ENCODE data around the gene HOTAIR. TPM values are rescaled to one million over a fixed set of nuclear protein-coding genes. Genes with fewer than 3 reads are reported as not detected.

Gene HOTAIR
- total RNA-seq, 1 donor from 2014 or later: 6.6 TPM

GRCh38 chr12:53929527-53929926 lies 45.2 kb downstream of the HOTAIR start:
- DNase-seq (ENCODE audit: low spot score): no peak

DNA sequence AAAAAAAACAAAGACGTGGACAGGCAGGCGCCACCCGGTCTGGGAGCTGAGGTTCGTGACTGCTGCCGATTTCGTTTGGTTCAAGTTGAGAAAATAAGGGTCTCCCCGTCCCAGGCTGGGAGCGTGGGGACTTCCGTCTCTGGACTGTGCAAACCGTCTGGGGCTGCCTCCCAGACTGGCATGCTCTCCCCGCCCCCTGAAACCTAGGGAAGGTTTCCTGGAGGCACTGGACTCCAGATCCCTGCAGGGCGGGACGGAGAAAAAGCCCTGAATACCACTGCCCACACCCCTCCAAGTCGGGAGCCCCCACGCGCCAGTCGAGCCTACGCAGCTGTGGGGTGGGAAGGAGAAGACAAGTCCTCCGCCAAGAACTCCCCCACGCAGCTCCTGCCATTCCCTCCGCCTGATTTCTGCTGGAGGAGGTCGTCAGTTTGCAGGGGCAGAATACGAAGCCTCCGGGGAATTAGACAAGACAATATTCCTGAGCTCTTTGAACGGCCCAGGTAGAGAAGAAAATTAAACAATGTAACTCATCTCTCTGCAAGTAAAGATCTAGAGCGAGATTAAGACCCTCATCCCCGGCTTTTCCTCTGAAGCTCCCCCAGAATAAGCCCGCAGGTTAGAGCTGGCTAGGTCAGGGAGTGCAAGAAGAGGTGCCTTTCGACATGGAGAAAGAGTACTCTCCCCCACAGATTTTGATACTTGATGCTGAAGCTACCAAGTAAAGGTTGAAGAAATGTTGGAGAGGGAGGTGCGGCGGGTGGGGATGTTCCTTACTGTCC lies 46.5 kb downstream of the HOTAIR start:
- DNase-seq (ENCODE audit: low spot score): no peak

DNA sequence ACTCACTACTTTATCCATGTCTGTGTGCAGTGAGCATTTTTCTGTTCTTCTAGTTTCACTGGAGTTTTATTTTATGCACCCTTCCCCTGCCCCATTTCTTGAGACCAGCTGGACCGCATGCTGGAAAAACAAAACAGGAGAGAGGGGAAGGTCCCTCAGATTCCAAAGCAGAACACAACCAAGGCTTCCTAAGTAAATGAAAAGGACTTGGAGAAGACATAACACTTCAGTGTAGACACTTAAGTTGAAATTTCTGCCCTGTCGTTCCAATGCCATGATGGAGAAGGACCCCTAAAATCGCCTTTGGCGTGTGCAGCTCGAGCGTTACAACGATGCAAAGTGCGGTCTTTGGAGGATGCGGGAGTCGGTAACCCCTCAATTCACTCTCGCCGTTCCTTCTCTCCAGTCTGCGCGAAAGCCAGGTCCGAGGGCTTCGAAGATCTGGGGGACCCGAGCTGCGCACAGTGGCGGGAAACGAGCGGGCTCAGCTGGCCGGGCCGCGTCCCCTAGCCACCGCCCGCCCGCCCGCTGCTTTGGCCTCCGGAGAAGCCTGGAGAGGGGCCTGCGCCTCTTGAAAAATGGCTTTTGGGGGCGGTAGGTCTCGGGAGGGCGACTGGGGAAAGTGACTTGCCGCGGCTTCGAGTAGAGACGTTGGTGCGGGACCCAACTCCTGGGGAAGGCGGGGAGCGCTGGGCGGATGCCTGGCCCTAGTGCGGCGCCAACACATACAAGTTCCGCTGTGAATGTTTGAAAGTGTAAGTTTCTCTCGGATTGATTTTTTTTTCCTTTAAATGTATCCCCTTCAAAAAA lies 47.3 kb downstream of the HOTAIR start:
- DNase-seq (ENCODE audit: low spot score): no peak

DNA sequence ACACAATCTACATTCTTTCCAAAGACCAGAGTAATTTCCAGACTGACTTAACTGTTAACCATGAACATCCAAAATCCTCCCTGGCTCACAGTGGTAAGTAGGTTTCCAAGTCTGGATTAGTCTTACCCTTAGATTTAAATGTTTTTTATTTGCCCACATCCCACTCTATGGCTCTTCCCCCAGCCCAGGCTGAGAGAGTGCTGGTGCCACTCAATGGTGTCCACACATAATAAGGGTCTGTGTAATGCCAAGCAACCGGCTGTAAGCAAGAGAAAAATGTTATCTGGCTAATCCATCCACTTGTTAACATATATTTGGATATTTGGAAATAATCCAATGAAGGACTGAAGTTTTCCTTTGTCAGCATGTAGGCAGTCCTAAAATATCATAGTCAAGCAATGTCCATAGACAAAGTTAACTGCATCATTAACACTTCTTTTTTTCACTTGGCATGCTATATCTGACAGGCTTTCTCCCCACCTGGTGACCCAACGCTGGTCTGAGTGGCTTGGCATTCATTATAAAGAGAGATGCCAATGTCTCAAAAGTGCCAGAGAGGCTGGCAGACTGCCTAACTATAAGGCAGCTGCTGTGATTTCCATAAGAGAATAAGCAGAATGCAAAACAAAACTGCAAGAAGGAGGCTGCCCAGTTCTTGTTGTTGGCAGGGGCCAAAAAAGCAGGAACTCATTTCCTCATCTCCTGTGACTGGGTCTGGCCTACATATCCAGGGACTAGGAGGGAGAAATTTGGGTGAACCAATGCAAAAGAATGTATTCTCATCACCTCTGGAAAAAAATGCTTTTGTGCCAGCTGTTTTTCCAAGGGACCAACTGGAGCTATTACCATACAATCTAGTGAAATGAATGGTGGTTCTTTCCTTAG lies 50.0 kb downstream of the HOTAIR start:
- DNase-seq (ENCODE audit: low spot score): no peak

DNA sequence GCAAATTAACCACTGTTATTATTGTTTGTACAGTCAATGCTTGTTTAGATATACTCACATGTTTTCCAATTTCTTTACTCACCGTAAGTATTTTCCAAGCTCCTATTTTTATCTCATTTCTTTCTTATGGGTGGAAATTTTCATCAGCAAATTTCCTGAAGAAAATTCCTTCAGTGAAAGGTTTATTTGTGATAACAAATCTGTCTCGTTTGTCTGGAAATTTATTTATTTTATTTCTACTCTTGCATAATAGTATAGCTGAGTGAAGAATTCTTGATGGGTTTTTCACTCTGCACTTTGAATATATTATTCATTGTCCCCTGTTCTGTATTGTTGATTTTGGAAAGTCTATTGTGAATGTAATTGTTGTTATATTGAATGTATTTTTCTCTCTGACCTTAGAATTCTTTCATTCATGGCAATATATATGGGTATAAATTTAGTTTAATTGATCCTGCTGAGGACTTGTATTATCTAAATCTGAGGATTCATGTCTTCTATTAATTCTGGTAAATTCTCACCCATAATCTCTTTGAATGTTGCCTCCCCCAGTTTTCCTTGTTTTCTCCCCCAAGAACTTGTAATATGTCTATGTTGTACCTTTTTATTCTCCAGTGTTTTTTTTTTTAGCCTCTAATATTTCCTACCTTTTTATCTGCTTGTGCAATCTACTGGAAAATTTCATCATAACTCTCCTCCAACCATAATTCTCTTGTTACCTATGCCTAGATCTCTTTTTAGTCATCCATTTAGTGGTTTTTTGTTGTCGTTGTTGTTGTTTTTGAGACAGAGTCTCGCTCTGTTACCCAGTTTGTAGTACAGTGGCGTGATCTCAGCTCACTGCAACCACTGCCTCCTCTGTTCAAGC lies 57.7 kb downstream of the HOTAIR start:
- no peak for DNase-seq (ENCODE audit: low spot score)

Other genes starting within 250 kb of the HOTAIR start
- 111 TPM for gene CALCOCO1, start 247.5 kb downstream of the HOTAIR start, total RNA-seq
- gene CISTR, start 223.0 kb downstream of the HOTAIR start, total RNA-seq: not detected
- 0.21 TPM for gene HOXC13, start 36.1 kb downstream of the HOTAIR start, total RNA-seq
- not detected for gene HOXC12, start 20.1 kb downstream of the HOTAIR start, total RNA-seq
- 1.7 TPM for gene HOXC11, start 1.8 kb downstream of the HOTAIR start, total RNA-seq
- 8.5 TPM for gene HOXC10, start 10.2 kb upstream of the HOTAIR start, total RNA-seq
- 1.7 TPM for gene HOXC9, start 25.2 kb upstream of the HOTAIR start, total RNA-seq
- 1.5 TPM for gene HOXC8, start 34.0 kb upstream of the HOTAIR start, total RNA-seq
- gene HOXC6, start 53.5 kb upstream of the HOTAIR start, total RNA-seq: 2.3 TPM
- 1.7 TPM for gene HOXC5, start 58.1 kb upstream of the HOTAIR start, total RNA-seq
- 3.5 TPM for gene HOXC4, start 78.9 kb upstream of the HOTAIR start, total RNA-seq
- 24.5 TPM for gene SMUG1, start 214.0 kb upstream of the HOTAIR start, total RNA-seq

Data from ureter (tissue), 1 donor.